ENCODE results near the gene RPS6KA1. TPM values are rescaled to one million over a fixed set of nuclear protein-coding genes. Genes with fewer than 3 reads are reported as not detected.

Gene RPS6KA1
- total RNA-seq, 4 donors from 2014 or later: 11.4 to 46.1 (median 28.1) TPM

GRCh38 chr1:26552720-26553119 is 23.2 kb downstream of the RPS6KA1 start:
- ATAC-seq (ENCODE audit: low FRiP score): no peak
- TF ChIP-seq CTCF (IDR thresholded peaks at IDR 0.05): no peak
- DNase-seq (ENCODE audit: low spot score): no peak

GRCh38 chr1:26553942-26554682 is 24.6 kb downstream of the RPS6KA1 start:
- no peak for TF ChIP-seq CTCF (IDR thresholded peaks at IDR 0.05)
- ATAC-seq (ENCODE audit: low FRiP score) (no peak), DNase-seq (ENCODE audit: low spot score) (no peak)

GRCh38 chr1:26554781-26555180 is 25.2 kb downstream of the RPS6KA1 start:
- no peak for DNase-seq (ENCODE audit: low spot score)
- ATAC-seq (ENCODE audit: low FRiP score): no peak
- no peak for TF ChIP-seq CTCF (IDR thresholded peaks at IDR 0.05)

- no peak for DNase-seq (ENCODE audit: low spot score)
- TF ChIP-seq CTCF (IDR thresholded peaks at IDR 0.05): no peak
- ATAC-seq (ENCODE audit: low FRiP score): no peak
Measured at GRCh38 chr1:26555550-26555981, 26.0 kb downstream of the RPS6KA1 start.

GRCh38 chr1:26556111-26556510 is 26.6 kb downstream of the RPS6KA1 start:
- TF ChIP-seq CTCF (IDR thresholded peaks at IDR 0.05): no peak
- ATAC-seq (ENCODE audit: low FRiP score) (no peak), DNase-seq (ENCODE audit: low spot score) (no peak)

GRCh38 chr1:26557008-26557407 is 27.4 kb downstream of the RPS6KA1 start:
- no peak for DNase-seq (ENCODE audit: low spot score)
- TF ChIP-seq CTCF (IDR thresholded peaks at IDR 0.05): no peak
- ATAC-seq (ENCODE audit: low FRiP score): no peak

GRCh38 chr1:26558685-26559048 is 29.1 kb downstream of the RPS6KA1 start:
- ATAC-seq (ENCODE audit: low FRiP score): no peak
- no peak for TF ChIP-seq CTCF (IDR thresholded peaks at IDR 0.05)
- no peak for DNase-seq (ENCODE audit: low spot score)

Data from omental fat pad (tissue), 4 donors.